Measurements from ENCODE around the gene REPS1.

REPS1 gene

GRCh38 chr6:138957903-138958302 is 30.1 kb downstream of the REPS1 start:
- DNase-seq (ENCODE audit: low spot score), result no peak
- in situ Hi-C loops (cut with MboI; ENCODE audit: low sequenced_read_pairs, unreplicated experiment), result no loop called here
- no peak for TF ChIP-seq CTCF (IDR thresholded peaks at IDR 0.05; ENCODE audit: borderline replicate concordance, control extremely low read depth, extremely low read depth, insufficient read depth, missing control alignments)

GRCh38 chr6:138957484-138957883 is 30.6 kb downstream of the REPS1 start:
- no peak for TF ChIP-seq CTCF (IDR thresholded peaks at IDR 0.05; ENCODE audit: borderline replicate concordance, control extremely low read depth, extremely low read depth, insufficient read depth, missing control alignments)
- in situ Hi-C loops (cut with MboI; ENCODE audit: low sequenced_read_pairs, unreplicated experiment), result no loop called here
- DNase-seq (ENCODE audit: low spot score), result no peak

- no peak for TF ChIP-seq CTCF (IDR thresholded peaks at IDR 0.05; ENCODE audit: borderline replicate concordance, control extremely low read depth, extremely low read depth, insufficient read depth, missing control alignments)
- no peak for DNase-seq (ENCODE audit: low spot score)
- in situ Hi-C loops (cut with MboI; ENCODE audit: low sequenced_read_pairs, unreplicated experiment), result no loop called here
Measured at GRCh38 chr6:138956244-138956924, 31.7 kb downstream of the REPS1 start.

- no peak for TF ChIP-seq CTCF (IDR thresholded peaks at IDR 0.05; ENCODE audit: borderline replicate concordance, control extremely low read depth, extremely low read depth, insufficient read depth, missing control alignments)
- no peak for DNase-seq (ENCODE audit: low spot score)
- in situ Hi-C loops (cut with MboI; ENCODE audit: low sequenced_read_pairs, unreplicated experiment), result no loop called here
Measured at GRCh38 chr6:138955262-138955661, 32.8 kb downstream of the REPS1 start.

- in situ Hi-C loops (cut with MboI; ENCODE audit: low sequenced_read_pairs, unreplicated experiment), result no loop called here
- no peak for TF ChIP-seq CTCF (IDR thresholded peaks at IDR 0.05; ENCODE audit: borderline replicate concordance, control extremely low read depth, extremely low read depth, insufficient read depth, missing control alignments)
- no peak for DNase-seq (ENCODE audit: low spot score)
Measured at GRCh38 chr6:138953451-138953850, 34.6 kb downstream of the REPS1 start.

GRCh38 chr6:138948546-138949179 is 39.4 kb downstream of the REPS1 start:
- in situ Hi-C loops (cut with MboI; ENCODE audit: low sequenced_read_pairs, unreplicated experiment), result no loop called here
- no peak for DNase-seq (ENCODE audit: low spot score)
- TF ChIP-seq CTCF (IDR thresholded peaks at IDR 0.05; ENCODE audit: borderline replicate concordance, control extremely low read depth, extremely low read depth, insufficient read depth, missing control alignments), result no peak
